ENCODE data around the gene NSUN2.
A peak's percentile ranks its signal among the peaks of the same experiment; 100 is the strongest.

The NSUN2 gene

DNA sequence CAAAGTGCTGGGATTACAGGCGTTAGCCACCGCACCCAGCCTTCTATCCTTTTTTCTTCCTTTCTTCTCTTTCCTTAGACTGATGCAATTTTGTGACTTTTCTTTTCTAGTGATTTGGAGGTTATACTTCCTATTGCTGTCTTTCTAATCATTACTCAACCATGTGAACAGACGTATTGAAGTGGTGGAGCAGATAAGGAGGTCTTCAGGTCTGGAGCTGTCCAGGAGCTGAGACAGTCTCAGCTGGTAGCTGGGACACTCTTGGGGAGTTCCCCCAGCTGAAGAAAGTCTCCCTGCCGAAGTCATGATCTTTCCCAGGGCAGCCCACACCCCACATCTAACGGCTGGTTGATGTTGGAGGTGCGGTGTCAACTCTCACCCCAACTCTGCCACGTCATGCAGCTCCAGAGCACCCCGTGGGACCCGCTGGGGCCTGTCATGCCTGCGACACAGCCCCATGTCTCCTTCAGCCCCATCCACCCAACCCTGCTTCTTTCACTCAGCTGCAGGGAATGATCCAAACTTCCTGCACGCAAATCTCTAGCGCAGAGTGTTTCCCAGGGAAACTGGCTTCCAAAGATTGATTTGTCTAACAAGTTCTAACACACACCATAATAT lies 41.1 kb downstream of the NSUN2 start:
- ChIA-PET CTCF (no interaction called here), POLR2A (interaction anchor here (0.6 kb wide), 1 partner anchor 79 kb away, joined by 8 read pairs; no protein-coding TSS in a partner anchor)
- no peaks in the 10 kb centered on the region for H3K4me1 ChIP-seq (ENCODE audit: control insufficient read depth, insufficient read depth, low read length)
- no peak overlapping the region for H3K27ac ChIP-seq (ENCODE audit: extremely low read depth, low read depth, low read length)
- H3K9me3 ChIP-seq (ENCODE audit: control insufficient read depth, insufficient read depth, low read depth, low read length), result no peaks in the 10 kb centered on the region
- no peak for TF ChIP-seq ZNF24 (tag by site-specific recombination; IDR thresholded peaks at IDR 0.05)
- no peak for TF ChIP-seq ZNF747 (tag by site-specific recombination; IDR thresholded peaks at IDR 0.05)
- no peak for TF ChIP-seq RBAK (tag by site-specific recombination; IDR thresholded peaks at IDR 0.05)
- no peak for TF ChIP-seq GLI4 (tag by site-specific recombination; IDR thresholded peaks at IDR 0.05)
- TF ChIP-seq, protein P1, sequence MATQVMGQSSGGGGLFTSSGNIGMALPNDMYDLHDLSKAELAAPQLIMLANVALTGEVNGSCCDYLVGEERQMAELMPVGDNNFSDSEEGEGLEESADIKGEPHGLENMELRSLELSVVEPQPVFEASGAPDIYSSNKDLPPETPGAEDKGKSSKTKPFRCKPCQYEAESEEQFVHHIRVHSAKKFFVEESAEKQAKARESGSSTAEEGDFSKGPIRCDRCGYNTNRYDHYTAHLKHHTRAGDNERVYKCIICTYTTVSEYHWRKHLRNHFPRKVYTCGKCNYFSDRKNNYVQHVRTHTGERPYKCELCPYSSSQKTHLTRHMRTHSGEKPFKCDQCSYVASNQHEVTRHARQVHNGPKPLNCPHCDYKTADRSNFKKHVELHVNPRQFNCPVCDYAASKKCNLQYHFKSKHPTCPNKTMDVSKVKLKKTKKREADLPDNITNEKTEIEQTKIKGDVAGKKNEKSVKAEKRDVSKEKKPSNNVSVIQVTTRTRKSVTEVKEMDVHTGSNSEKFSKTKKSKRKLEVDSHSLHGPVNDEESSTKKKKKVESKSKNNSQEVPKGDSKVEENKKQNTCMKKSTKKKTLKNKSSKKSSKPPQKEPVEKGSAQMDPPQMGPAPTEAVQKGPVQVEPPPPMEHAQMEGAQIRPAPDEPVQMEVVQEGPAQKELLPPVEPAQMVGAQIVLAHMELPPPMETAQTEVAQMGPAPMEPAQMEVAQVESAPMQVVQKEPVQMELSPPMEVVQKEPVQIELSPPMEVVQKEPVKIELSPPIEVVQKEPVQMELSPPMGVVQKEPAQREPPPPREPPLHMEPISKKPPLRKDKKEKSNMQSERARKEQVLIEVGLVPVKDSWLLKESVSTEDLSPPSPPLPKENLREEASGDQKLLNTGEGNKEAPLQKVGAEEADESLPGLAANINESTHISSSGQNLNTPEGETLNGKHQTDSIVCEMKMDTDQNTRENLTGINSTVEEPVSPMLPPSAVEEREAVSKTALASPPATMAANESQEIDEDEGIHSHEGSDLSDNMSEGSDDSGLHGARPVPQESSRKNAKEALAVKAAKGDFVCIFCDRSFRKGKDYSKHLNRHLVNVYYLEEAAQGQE (tag by site-specific recombination; IDR thresholded peaks at IDR 0.05), result peak; percentile 79
- TF ChIP-seq, protein P2, sequence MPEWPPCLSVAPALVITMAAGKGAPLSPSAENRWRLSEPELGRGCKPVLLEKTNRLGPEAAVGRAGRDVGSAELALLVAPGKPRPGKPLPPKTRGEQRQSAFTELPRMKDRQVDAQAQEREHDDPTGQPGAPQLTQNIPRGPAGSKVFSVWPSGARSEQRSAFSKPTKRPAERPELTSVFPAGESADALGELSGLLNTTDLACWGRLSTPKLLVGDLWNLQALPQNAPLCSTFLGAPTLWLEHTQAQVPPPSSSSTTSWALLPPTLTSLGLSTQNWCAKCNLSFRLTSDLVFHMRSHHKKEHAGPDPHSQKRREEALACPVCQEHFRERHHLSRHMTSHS (tag by site-specific recombination; IDR thresholded peaks at IDR 0.05), result no peak
- no peak for TF ChIP-seq ZNF155 (tag by site-specific recombination; IDR thresholded peaks at IDR 0.05)
- H3K4me3 ChIP-seq (ENCODE audit: low read depth, low read length), result no peak overlapping the region
- H3K36me3 ChIP-seq (ENCODE audit: control insufficient read depth in 2 of 2, insufficient read depth in 1 of 2, low read length in 2 of 2), result peaks cover 0 to 4% of the 10 kb centered on the region in 2 experiments; a peak in 1 of 3 replicates

DNA sequence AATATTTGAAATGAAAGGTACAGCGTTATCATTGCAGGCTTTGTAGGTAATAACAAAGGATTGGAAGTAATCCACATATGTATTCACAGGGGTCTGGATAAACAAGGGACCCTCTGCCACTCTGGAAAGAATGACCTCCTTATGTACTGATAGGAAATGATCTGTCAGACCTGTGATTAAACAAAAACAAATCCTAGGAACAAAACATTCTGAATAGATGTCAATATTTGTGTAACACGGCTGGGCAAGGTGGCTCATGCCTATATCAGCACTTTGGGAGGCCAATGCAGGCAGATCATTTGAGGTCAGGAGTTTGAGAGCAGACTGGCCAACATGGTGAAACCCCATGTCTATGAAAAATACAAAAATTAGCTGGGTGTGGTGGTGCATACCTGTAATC lies 42.3 kb downstream of the NSUN2 start:
- CTCF ChIA-PET, result no interaction called here
- TF ChIP-seq ZNF658 (tag by site-specific recombination; IDR thresholded peaks at IDR 0.05) (no peak), WT1 (tag by site-specific recombination; IDR thresholded peaks at IDR 0.05) (no peak), ZNF202 (tag by site-specific recombination; IDR thresholded peaks at IDR 0.05; ENCODE audit: borderline replicate concordance) (no peak), KLF9 (tag by site-specific recombination; IDR thresholded peaks at IDR 0.05; ENCODE audit: low read depth) (no peak), ZNF16 (tag by site-specific recombination; IDR thresholded peaks at IDR 0.05; ENCODE audit: low read depth) (no peak), ZNF239 (tag by site-specific recombination; IDR thresholded peaks at IDR 0.05) (no peak), KLF10 (tag by site-specific recombination; IDR thresholded peaks at IDR 0.05) (no peak), MYNN (tag by site-specific recombination; IDR thresholded peaks at IDR 0.05; ENCODE audit: borderline replicate concordance) (no peak)
- TF ChIP-seq, protein P3, sequence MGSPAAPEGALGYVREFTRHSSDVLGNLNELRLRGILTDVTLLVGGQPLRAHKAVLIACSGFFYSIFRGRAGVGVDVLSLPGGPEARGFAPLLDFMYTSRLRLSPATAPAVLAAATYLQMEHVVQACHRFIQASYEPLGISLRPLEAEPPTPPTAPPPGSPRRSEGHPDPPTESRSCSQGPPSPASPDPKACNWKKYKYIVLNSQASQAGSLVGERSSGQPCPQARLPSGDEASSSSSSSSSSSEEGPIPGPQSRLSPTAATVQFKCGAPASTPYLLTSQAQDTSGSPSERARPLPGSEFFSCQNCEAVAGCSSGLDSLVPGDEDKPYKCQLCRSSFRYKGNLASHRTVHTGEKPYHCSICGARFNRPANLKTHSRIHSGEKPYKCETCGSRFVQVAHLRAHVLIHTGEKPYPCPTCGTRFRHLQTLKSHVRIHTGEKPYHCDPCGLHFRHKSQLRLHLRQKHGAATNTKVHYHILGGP (tag by site-specific recombination; IDR thresholded peaks at IDR 0.05), result no peak
- TF ChIP-seq, protein P4, sequence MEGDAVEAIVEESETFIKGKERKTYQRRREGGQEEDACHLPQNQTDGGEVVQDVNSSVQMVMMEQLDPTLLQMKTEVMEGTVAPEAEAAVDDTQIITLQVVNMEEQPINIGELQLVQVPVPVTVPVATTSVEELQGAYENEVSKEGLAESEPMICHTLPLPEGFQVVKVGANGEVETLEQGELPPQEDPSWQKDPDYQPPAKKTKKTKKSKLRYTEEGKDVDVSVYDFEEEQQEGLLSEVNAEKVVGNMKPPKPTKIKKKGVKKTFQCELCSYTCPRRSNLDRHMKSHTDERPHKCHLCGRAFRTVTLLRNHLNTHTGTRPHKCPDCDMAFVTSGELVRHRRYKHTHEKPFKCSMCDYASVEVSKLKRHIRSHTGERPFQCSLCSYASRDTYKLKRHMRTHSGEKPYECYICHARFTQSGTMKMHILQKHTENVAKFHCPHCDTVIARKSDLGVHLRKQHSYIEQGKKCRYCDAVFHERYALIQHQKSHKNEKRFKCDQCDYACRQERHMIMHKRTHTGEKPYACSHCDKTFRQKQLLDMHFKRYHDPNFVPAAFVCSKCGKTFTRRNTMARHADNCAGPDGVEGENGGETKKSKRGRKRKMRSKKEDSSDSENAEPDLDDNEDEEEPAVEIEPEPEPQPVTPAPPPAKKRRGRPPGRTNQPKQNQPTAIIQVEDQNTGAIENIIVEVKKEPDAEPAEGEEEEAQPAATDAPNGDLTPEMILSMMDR (tag by site-specific recombination; IDR thresholded peaks at IDR 0.05), result no peak
- TF ChIP-seq, protein P5, sequence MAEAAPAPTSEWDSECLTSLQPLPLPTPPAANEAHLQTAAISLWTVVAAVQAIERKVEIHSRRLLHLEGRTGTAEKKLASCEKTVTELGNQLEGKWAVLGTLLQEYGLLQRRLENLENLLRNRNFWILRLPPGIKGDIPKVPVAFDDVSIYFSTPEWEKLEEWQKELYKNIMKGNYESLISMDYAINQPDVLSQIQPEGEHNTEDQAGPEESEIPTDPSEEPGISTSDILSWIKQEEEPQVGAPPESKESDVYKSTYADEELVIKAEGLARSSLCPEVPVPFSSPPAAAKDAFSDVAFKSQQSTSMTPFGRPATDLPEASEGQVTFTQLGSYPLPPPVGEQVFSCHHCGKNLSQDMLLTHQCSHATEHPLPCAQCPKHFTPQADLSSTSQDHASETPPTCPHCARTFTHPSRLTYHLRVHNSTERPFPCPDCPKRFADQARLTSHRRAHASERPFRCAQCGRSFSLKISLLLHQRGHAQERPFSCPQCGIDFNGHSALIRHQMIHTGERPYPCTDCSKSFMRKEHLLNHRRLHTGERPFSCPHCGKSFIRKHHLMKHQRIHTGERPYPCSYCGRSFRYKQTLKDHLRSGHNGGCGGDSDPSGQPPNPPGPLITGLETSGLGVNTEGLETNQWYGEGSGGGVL (tag by site-specific recombination; IDR thresholded peaks at IDR 0.05), result no peak
- Histone ChIP-seq H3K4me1 (ENCODE audit: control insufficient read depth, insufficient read depth, low read length) (no peaks in the 10 kb centered on the region), H3K9me3 (ENCODE audit: control insufficient read depth, insufficient read depth, low read depth, low read length) (no peaks in the 10 kb centered on the region), H3K27ac (ENCODE audit: extremely low read depth, low read depth, low read length) (no peak overlapping the region), H3K36me3 (ENCODE audit: control insufficient read depth in 2 of 2, insufficient read depth in 1 of 2, low read length in 2 of 2) (no peaks in the 10 kb centered on the region), H3K4me3 (ENCODE audit: low read depth, low read length) (no peak overlapping the region)
- POLR2A ChIA-PET, result no interaction called here
